HUES6 (cell line): ENCODE results near the gene DAB2IP.

Experiments used
- H3K27ac ChIP-seq: 2 replicates; pipeline ENCODE4 v1.7.0; 2013; ENCODE audit warnings: low read depth, mild to moderate bottlenecking, low read length, inconsistent platforms
- H3K27me3 ChIP-seq: 2 replicates; pipeline ENCODE4 v1.6.1; 2013; ENCODE audit warnings: low read length; ENCODE audit not compliant: control insufficient read depth, insufficient read depth
- H3K36me3 ChIP-seq: 2 replicates; pipeline ENCODE4 v1.6.1; 2013; ENCODE audit warnings: low read length; ENCODE audit not compliant: control insufficient read depth, insufficient read depth
- H3K4me1 ChIP-seq: 2 replicates; pipeline ENCODE4 v1.6.1; 2013; ENCODE audit warnings: low read length; ENCODE audit not compliant: control insufficient read depth, insufficient read depth
- H3K4me3 ChIP-seq: 2 replicates; pipeline ENCODE4 v1.5.1; 2013; ENCODE audit warnings: low read depth, low read length
- H3K9ac ChIP-seq: one replicate; pipeline ENCODE4 v1.6.1; 2013; ENCODE audit warnings: mild to moderate bottlenecking, low read length
- H3K9me3 ChIP-seq: 2 replicates; pipeline ENCODE4 v1.6.1; 2013; ENCODE audit warnings: low read depth, low read length; ENCODE audit not compliant: control insufficient read depth, insufficient read depth

The DAB2IP gene

DNA sequence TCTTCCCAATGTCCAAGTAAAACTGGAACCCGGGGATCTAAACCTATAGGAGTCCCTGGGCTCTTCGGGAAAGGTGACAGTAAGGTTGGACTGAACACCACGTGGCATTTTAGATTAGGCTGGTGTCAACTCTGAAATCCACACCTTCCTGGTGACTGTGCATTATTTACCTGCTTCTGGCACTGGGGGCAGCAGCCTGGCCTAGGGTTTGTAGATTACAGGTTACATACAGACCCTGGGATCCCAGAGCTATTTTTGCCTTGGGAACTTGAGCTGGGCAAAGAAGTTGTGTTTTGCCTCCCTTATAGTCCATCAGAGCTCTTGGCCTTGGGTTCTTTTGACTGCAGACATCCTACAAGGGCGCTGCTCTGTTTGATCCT is 173.2 kb downstream of the DAB2IP start:
- H3K9ac ChIP-seq = no peak overlapping the region
- no peak overlapping the region for H3K4me3 ChIP-seq
- no peaks in the 10 kb centered on the region for H3K9me3 ChIP-seq
- no peaks in the 10 kb centered on the region for H3K27me3 ChIP-seq
- peaks cover 40% of the 10 kb centered on the region for H3K4me1 ChIP-seq
- H3K27ac ChIP-seq = no peak overlapping the region
- no peaks in the 10 kb centered on the region for H3K36me3 ChIP-seq

DNA sequence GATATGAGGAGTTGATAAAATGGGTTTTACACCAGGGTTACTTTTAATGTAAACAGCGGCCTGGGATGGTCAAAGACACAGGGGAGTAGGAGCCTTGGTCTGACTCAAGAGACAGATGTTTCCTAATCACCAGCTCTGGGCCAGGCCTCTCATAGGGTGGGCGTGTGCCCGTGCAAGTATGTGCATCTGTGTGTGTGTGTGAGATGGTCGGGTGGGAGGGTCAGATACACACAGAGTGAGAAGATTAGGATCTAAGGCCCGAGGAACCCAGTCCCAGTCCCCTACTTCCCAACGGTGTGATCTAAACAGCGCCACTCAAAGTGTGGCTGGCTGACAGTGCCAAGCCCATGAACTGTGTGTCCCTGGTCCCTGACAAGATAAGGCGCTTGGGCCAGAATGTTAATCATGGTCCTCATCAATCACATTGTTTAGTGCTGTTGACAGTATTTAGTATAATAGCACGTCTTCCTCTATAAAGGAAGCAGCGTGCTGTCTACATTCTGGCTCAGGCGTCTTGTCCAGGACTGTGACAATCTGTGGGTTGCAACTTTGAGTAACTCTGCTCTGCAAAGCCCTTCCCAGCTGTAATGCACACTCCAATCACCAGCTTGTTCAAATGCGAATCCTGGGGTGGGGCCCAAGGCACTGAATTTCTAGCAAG is 173.7 kb downstream of the DAB2IP start:
- no peaks in the 10 kb centered on the region for H3K27me3 ChIP-seq
- no peak overlapping the region for H3K9ac ChIP-seq
- H3K9me3 ChIP-seq = no peaks in the 10 kb centered on the region
- H3K36me3 ChIP-seq = no peaks in the 10 kb centered on the region
- H3K4me3 ChIP-seq = no peak overlapping the region
- no peak overlapping the region for H3K27ac ChIP-seq
- peaks cover 36% of the 10 kb centered on the region for H3K4me1 ChIP-seq

DNA sequence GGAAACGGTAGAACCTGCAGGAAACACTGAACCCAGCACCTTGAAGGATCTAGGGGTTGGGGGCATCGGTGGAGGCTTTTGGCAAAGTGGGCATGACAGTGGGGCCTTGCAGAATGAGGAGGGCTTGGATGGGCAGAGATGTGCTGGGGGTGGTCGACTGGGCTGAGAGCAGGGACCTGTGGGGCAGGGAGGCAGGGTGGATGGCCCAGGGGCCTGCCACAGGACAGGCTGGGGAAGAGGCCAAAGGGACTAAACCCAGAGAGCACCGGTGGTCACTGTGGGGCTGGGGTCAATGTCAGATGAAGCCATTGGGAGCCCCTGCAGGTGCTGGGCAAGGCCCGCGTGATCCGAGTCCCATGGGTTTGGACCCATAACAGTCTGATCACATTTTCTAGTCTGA is 175.3 kb downstream of the DAB2IP start:
- no peak overlapping the region for H3K4me3 ChIP-seq
- H3K9ac ChIP-seq = no peak overlapping the region
- H3K9me3 ChIP-seq = no peaks in the 10 kb centered on the region
- no peaks in the 10 kb centered on the region for H3K27me3 ChIP-seq
- no peak overlapping the region for H3K27ac ChIP-seq
- peaks cover 25% of the 10 kb centered on the region for H3K4me1 ChIP-seq
- H3K36me3 ChIP-seq = no peaks in the 10 kb centered on the region

DNA sequence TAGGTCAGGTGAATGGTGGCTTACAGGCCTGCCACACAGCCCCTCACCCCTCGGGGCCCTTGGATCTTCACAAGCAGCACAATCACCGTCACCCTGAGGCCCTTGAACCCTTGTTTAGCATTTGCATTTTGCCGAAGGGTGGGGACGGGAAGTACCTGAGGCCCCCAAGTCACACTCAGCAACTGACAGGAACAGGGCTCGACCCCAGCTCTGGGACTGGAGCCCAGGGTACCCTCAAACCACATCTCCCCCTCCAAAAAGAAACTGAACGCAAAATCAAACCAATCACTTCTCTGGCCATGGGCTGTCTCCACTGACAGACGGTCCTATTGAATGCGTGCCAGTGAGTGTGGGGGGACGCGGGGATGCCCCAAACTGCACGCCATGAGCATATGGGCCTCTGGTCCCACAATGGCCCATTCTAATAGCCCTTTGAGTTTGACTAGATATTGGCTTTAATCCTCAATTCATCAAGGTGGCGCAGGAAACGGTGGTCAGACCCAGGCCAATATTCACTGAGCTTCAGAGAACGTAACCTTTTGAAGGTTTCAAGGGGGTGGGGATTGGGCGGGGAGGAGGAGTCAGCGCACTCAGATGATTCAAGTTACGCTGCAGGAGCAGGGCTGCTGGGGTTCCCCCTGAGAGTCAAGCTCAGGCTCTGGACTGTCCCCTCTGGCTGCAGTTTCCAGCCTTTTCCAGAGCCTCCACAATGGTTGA is 176.0 kb downstream of the DAB2IP start:
- Histone ChIP-seq H3K27ac (no peak overlapping the region), H3K9me3 (no peaks in the 10 kb centered on the region), H3K4me3 (no peak overlapping the region)

DNA sequence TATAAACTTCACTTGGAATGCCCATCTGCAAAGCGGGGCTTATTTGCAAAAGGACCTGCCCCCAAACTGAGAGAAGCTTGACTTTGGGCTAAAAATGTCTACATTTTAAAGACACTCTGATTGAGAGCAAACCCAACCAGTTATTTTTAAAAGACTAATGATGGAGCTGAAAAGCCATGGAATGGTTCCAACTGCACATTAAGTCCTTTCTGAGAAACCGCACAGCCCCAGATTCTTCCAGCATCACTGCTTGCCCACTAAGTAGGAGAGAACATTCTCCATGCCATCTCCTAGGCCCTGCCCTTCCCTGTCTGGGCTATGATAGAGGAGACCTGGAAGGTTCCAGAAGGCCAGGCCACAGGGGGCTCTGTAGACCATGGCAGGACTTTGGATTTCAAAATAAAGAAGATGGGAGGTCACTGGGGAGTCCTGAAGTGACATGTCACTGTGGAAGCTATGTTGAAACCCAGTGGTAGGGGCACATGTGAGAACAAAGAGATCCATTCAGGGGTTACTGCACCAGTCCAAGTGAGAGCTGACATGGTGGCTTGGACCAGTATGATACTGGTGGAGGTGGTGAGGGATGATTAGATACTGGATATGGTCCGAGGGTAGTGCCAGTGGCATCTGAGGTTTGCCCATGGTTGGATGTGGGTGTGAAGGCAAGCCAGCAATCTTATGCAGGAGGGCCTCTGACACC is 179.2 kb downstream of the DAB2IP start:
- H3K27ac ChIP-seq = no peak overlapping the region
- no peaks in the 10 kb centered on the region for H3K27me3 ChIP-seq
- H3K9ac ChIP-seq = no peak overlapping the region
- H3K4me1 ChIP-seq = peaks cover 12% of the 10 kb centered on the region
- no peaks in the 10 kb centered on the region for H3K36me3 ChIP-seq
- no peaks in the 10 kb centered on the region for H3K9me3 ChIP-seq
- no peak overlapping the region for H3K4me3 ChIP-seq

More for the DNA sequence above, 176.0 kb downstream of the DAB2IP start:
- Histone ChIP-seq H3K4me1 (peaks cover 21% of the 10 kb centered on the region), H3K9ac (no peak overlapping the region), H3K36me3 (no peaks in the 10 kb centered on the region), H3K27me3 (no peaks in the 10 kb centered on the region)

DNA sequence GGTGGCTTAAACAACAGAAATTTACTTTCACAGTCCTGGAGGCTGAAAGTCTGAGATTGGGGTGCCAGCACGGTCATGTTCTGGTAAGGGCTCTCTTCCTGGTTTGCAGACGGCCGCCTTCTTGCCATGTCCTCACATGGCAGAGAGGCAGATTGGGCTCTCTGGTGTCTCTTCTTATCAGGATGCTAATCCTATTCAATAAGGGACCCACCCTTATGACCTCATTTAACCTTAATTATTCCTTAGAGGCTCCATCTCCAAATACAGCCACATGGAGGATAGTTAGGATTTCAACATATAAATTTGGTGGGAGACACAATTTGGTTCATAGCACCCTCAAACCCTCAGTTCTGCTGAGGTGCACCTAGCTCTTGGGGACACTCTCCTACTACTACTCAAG is 180.4 kb downstream of the DAB2IP start:
- Histone ChIP-seq H3K9ac (no peak overlapping the region), H3K27ac (no peak overlapping the region), H3K9me3 (no peaks in the 10 kb centered on the region), H3K27me3 (no peaks in the 10 kb centered on the region), H3K4me3 (no peak overlapping the region), H3K4me1 (peaks cover 10% of the 10 kb centered on the region), H3K36me3 (no peaks in the 10 kb centered on the region)

DNA sequence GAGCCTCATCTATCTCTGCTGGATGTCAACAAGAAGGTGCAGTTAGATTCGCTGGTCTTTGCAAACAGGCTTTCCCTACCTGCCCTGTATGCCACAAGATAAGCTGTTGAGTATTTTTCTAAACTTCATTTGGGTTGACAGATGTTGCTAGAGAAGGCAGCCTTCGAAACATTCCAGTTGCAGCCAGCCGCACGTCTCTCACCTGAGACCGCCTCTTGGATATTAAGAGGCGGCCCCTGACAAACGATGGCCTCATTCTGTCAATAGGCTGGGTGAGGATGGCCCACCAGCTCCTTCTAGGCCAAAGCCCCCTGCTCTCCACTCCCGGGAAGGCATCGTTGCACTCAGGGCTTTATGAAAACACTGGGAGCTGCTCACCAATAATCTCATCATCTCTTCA is 181.6 kb downstream of the DAB2IP start:
- Histone ChIP-seq H3K27ac (no peak overlapping the region), H3K27me3 (no peaks in the 10 kb centered on the region), H3K4me3 (no peak overlapping the region), H3K36me3 (no peaks in the 10 kb centered on the region), H3K4me1 (peaks cover 5% of the 10 kb centered on the region; the same call in 1 of the 2 replicates), H3K9me3 (no peaks in the 10 kb centered on the region), H3K9ac (no peak overlapping the region)
